Lung (tissue), 12 donors: ENCODE results near the gene PCSK7. TPM values are rescaled to one million over a fixed set of nuclear protein-coding genes. Genes with fewer than 3 reads are reported as not detected.

Experiments
- ATAC-seq: fragments of 200-7000 bp; cut with Tn5 transposase; one replicate; pipeline ENCODE4 v1.9.1; 2020; ENCODE audit warnings: moderate number of reproducible peaks; ENCODE audit not compliant: insufficient read depth, low FRiP score
- DNase-seq, 3 donors: peaks; one replicate each; pipeline ENCODE4 v3.0.0-alpha.2; 2013 to 2017
- H3K27ac ChIP-seq, 2 donors: one replicate each; pipeline ENCODE4 v1.5.1; 2013; ENCODE audit warnings: mild to moderate bottlenecking in 2 of 2, moderate library complexity in 2 of 2, control low read depth in 1 of 2, inconsistent platforms in 1 of 2, low read depth in 1 of 2, low read length in 1 of 2
- H3K27me3 ChIP-seq, 3 donors: one replicate each; pipeline ENCODE4 v1.5.1; 2013; ENCODE audit warnings: low read length in 2 of 3; ENCODE audit not compliant: control insufficient read depth in 3 of 3, insufficient read depth in 3 of 3
- H3K36me3 ChIP-seq, 4 donors: one replicate each; pipeline ENCODE4 v1.5.1; 2013; ENCODE audit warnings: low read length in 4 of 4, mild to moderate bottlenecking in 1 of 4, moderate library complexity in 1 of 4; ENCODE audit not compliant: control insufficient read depth in 4 of 4, insufficient read depth in 4 of 4
- H3K4me1 ChIP-seq, 5 donors: one replicate each; pipeline ENCODE4 v1.5.1; 2013; ENCODE audit warnings: low read length in 5 of 5, mild to moderate bottlenecking in 2 of 5, moderate library complexity in 1 of 5; ENCODE audit not compliant: control insufficient read depth in 5 of 5, insufficient read depth in 5 of 5
- H3K4me3 ChIP-seq: one replicate; pipeline ENCODE4 v1.5.1; 2013; ENCODE audit warnings: mild to moderate bottlenecking, control low read depth, moderate library complexity
- H3K9ac ChIP-seq, 2 donors: one replicate each; pipeline ENCODE4 v1.5.1; 2013; ENCODE audit warnings: low read length in 2 of 2, control low read depth in 1 of 2; ENCODE audit not compliant: insufficient read depth in 1 of 2
- H3K9me3 ChIP-seq, 4 donors: one replicate each; pipeline ENCODE4 v1.5.1; 2013; ENCODE audit warnings: low read length in 3 of 4, mild to moderate bottlenecking in 1 of 4, moderate library complexity in 1 of 4; ENCODE audit not compliant: control insufficient read depth in 4 of 4, insufficient read depth in 3 of 4
- WGBS, 2 donors: extraction: QIAGEN DNeasy Blood & Tissue Kit; methylation state at CpG; one replicate each; pipeline ENCODE4 v1.1.7; 2013; 5-methylcytosine and 5-hydroxymethylcytosine counted together
- polyA plus RNA-seq, 2 donors: library from polyadenylated mRNA; stranded (reverse); fragments of 200-250 nt; gene quantifications; one replicate each; pipeline ENCODE4 v1.2.1, GENCODE V29; 2013
- total RNA-seq, 2 donors: library from RNA; depleted of rRNA in 1 of 2; stranded (reverse); fragments of >200 nt in 1 of 2; gene quantifications; one replicate each; pipeline ENCODE4 v1.2.1, GENCODE V29; 2014 to 2021
- TF ChIP-seq, protein P1 (sequence below): IDR thresholded peaks from 2 replicates; pipeline ENCODE4 v1.5.1; 2012; ENCODE audit warnings: mild to moderate bottlenecking; ENCODE audit errors: control extremely low read depth, extremely low read depth
- donor health status: control.
- donor health status: control.
- donor health status: Bipolar disorder and iron deficiency.
- donor health status: healthy.
- donor health status: DM: yes; HTN: yes; CAD: no.

Gene PCSK7
- total and polyA plus RNA-seq, 4 donors, result 29.2 to 82.5 (median 32.9) TPM

DNA sequence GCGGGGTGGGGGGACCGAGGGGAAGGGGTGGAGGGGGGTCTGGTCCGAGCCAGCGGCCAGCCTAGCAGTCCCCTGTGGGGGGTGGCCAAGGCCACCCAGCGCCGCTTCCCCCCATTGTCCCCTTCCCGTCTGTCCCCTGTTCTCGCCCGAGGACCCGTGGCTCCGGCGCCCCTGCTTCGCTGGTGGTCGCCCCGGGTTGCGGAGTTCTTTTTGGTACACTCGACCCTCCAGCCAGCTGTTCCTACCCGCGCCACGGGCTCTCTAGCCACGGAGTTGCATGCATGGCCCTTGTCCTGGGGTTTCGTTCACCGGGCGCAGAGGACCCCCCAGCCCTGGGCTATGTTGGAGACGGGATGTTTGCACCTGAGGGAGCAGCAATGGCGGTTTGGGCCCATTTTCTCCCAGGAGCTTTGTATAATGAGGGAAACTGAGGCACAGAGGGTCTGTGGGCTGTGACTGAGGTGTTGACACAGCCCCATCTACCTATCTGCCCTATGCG lies 1.1 kb upstream of the PCSK7 start:
- Histone ChIP-seq H3K36me3 (peaks cover 0 to 16% (median 11%) of the 10 kb centered on the region in 4 donors), H3K4me1 (peaks cover 4 to 23% (median 11%) of the 10 kb centered on the region in 5 donors), H3K9ac (peak overlapping the region; percentile 73 to 82), H3K4me3 (peak overlapping the region; percentile 82), H3K27me3 (no peaks in the 10 kb centered on the region), H3K27ac (peak overlapping the region; percentile 82 to 87), H3K9me3 (no peaks in the 10 kb centered on the region)
- WGBS, 2 donors, result 2% methylated on average over 21 to 26 of the region's 27 CpGs
- TF ChIP-seq, protein P1, sequence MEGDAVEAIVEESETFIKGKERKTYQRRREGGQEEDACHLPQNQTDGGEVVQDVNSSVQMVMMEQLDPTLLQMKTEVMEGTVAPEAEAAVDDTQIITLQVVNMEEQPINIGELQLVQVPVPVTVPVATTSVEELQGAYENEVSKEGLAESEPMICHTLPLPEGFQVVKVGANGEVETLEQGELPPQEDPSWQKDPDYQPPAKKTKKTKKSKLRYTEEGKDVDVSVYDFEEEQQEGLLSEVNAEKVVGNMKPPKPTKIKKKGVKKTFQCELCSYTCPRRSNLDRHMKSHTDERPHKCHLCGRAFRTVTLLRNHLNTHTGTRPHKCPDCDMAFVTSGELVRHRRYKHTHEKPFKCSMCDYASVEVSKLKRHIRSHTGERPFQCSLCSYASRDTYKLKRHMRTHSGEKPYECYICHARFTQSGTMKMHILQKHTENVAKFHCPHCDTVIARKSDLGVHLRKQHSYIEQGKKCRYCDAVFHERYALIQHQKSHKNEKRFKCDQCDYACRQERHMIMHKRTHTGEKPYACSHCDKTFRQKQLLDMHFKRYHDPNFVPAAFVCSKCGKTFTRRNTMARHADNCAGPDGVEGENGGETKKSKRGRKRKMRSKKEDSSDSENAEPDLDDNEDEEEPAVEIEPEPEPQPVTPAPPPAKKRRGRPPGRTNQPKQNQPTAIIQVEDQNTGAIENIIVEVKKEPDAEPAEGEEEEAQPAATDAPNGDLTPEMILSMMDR, result no peak
- ATAC-seq (peak; percentile 1), DNase-seq (peak in 2 of 3 donors; percentile 12 to 18)

- peak within 1 kb of the TSS; percentile 95 to 99 for H3K27ac ChIP-seq
- ATAC-seq (peak; percentile 91), DNase-seq (peak; percentile 86 to 90 (median 89))
- TF ChIP-seq, protein P1, result peak; percentile 69
- H3K4me3 ChIP-seq, result peak within 1 kb of the TSS; percentile 93
- H3K4me1 ChIP-seq, result peaks cover 4 to 23% (median 11%) of the 10 kb centered on the region in 5 donors
- WGBS, 2 donors, result 0 to 1% methylated on average over 47 to 92 of the region's 94 CpGs
- H3K36me3 ChIP-seq, result peaks cover 0 to 19% (median 11%) of the 10 kb centered on the region in 4 donors
- no peaks in the 10 kb centered on the region for H3K27me3 ChIP-seq
- peak within 1 kb of the TSS; percentile 73 to 82 for H3K9ac ChIP-seq
- H3K9me3 ChIP-seq, result no peaks in the 10 kb centered on the region
Measured at GRCh38 chr11:117232092-117232878, 412 bp upstream of the PCSK7 start, which contains the start of gene RNF214. Gene RNF214 (plus strand): TSS chr11:117232671. CDS start chr11:117234273, 1,602 bp downstream.

DNA sequence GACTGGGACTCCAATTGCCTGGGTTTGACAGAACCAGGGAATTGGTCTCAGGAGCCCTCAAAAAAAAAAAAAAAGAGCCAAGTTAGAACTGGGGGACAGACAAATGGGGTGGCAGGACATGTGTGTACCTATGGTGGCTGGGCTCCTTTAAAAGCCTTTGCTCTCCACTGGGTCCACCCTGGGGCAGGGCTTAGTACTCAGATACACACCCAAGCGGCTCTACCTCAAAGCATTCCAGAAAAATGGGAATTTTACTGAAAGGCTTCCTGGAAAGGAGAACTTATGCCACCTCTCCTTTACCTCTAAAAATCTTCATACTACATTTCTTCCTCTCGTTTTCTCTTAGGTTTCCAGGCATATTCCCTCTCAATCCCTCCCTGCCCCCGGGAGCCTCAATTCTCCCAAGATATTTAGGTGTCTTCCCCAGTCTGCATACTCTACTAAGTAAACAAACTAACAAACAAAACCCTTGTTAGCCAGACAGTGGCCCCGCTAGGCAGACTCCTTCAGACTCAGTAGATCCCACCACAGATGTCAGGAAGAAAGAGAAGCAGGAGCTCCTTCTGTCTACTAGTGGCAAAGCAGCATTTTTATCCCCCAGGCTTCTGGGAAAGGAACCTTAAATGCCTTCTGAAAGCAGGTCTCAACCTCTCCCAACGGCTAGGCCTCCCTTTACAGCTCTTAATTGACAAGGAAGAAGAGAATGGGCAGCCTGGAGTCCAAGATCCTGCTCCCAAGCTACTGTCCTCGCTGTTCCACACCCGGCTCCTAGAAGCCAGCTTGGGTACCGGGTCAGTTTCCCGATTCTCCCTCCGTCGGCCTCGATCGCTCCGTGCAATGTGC lies 653 bp downstream of the PCSK7 start:
- DNase-seq (no peak), ATAC-seq (no peak)
- Histone ChIP-seq H3K4me1 (peaks cover 4 to 23% (median 11%) of the 10 kb centered on the region in 5 donors), H3K9me3 (no peaks in the 10 kb centered on the region), H3K36me3 (peaks cover 3 to 25% (median 9%) of the 10 kb centered on the region in 4 donors), H3K9ac (peak overlapping the region; percentile 37 to 65), H3K27me3 (no peaks in the 10 kb centered on the region), H3K27ac (peak overlapping the region; percentile 89 to 99), H3K4me3 (peak overlapping the region; percentile 93)
- TF ChIP-seq, protein P1, result no peak
- WGBS, 2 donors, result 8 to 13% methylated on average over 14 of the region's 14 CpGs
